Endothelial cell (in vitro differentiated cells): ENCODE data around the gene ICAM4. TPM values are rescaled to one million over a fixed set of nuclear protein-coding genes. Genes with fewer than 3 reads are reported as not detected.

Experiments
- DNase-seq: peaks from one replicate; pipeline ENCODE4 v3.0.0; 2021; ENCODE audit warnings: low spot score
- H3K27ac Mint-ChIP-seq: one replicate; pipeline ENCODE4 v1.8.0; 2021; ENCODE audit warnings: mixed read lengths, inconsistent platforms; ENCODE audit not compliant: unreplicated experiment
- H3K27me3 Mint-ChIP-seq: one replicate; pipeline ENCODE4 v1.8.0; 2021; ENCODE audit warnings: mild to moderate bottlenecking, moderate library complexity, mixed read lengths, inconsistent platforms; ENCODE audit not compliant: unreplicated experiment
- H3K36me3 Mint-ChIP-seq: one replicate; pipeline ENCODE4 v1.8.0; 2021; ENCODE audit warnings: mild to moderate bottlenecking, low read depth, mixed read lengths, inconsistent platforms; ENCODE audit not compliant: unreplicated experiment
- H3K4me1 Mint-ChIP-seq: one replicate; pipeline ENCODE4 v1.8.0; 2021; ENCODE audit warnings: mild to moderate bottlenecking, mixed read lengths, inconsistent platforms; ENCODE audit not compliant: unreplicated experiment
- H3K4me3 Mint-ChIP-seq: one replicate; pipeline ENCODE4 v1.8.0; 2021; ENCODE audit warnings: mild to moderate bottlenecking, mixed read lengths, inconsistent platforms; ENCODE audit not compliant: unreplicated experiment
- H3K9me3 Mint-ChIP-seq: one replicate; pipeline ENCODE4 v1.8.0; 2021; ENCODE audit warnings: mixed read lengths, inconsistent platforms; ENCODE audit not compliant: unreplicated experiment
- CTCF ChIP-seq: fragments of 200-600 bp; sonication (generic); IDR thresholded peaks from one replicate; pipeline ENCODE4 v1.5.0; 2021; ENCODE audit warnings: antibody characterized with exemption; ENCODE audit not compliant: unreplicated experiment
- total RNA-seq: library from RNA; stranded (reverse); fragmentation: NEBNext Ultra II Directional; extraction: Animal tissue kit (Norgen Biotek cat#: 25700); gene quantifications from one replicate; pipeline ENCODE4 v1.2.1, GENCODE V29; 2021; ENCODE audit not compliant: unreplicated experiment

Gene ICAM4
- total RNA-seq, 1 donor from 2014 or later, result 0.36 TPM

- Mint-ChIP-seq H3K27me3 (peaks cover 10% of the 10 kb centered on the region), H3K27ac (no peak overlapping the region), H3K4me1 (no peaks in the 10 kb centered on the region)
Observed at GRCh38 chr19:10325732-10326131, 39.0 kb downstream of the ICAM4 start.

GRCh38 chr19:10327793-10328192, 41.0 kb downstream of the ICAM4 start:
- DNase-seq, result no peak
- Mint-ChIP-seq H3K27me3 (peaks cover 11% of the 10 kb centered on the region), H3K27ac (no peak overlapping the region), H3K9me3 (no peaks in the 10 kb centered on the region), H3K4me1 (peaks cover 7% of the 10 kb centered on the region), H3K36me3 (peaks cover 19% of the 10 kb centered on the region), H3K4me3 (no peak overlapping the region)
- no peak for TF ChIP-seq CTCF

More at GRCh38 chr19:10325732-10326131, 39.0 kb downstream of the ICAM4 start:
- no peak for TF ChIP-seq CTCF
- no peak overlapping the region for H3K4me3 Mint-ChIP-seq
- peaks cover 20% of the 10 kb centered on the region for H3K36me3 Mint-ChIP-seq
- DNase-seq, result no peak
- no peaks in the 10 kb centered on the region for H3K9me3 Mint-ChIP-seq

GRCh38 chr19:10328558-10329429, 42.0 kb downstream of the ICAM4 start:
- Mint-ChIP-seq H3K27ac (no peak overlapping the region), H3K4me1 (peaks cover 9% of the 10 kb centered on the region), H3K9me3 (no peaks in the 10 kb centered on the region), H3K36me3 (peaks cover 17% of the 10 kb centered on the region), H3K4me3 (no peak overlapping the region), H3K27me3 (peaks cover 13% of the 10 kb centered on the region)
- TF ChIP-seq CTCF, result no peak
- no peak for DNase-seq

GRCh38 chr19:10329555-10329954, 42.8 kb downstream of the ICAM4 start:
- H3K27me3 Mint-ChIP-seq, result peaks cover 13% of the 10 kb centered on the region
- H3K36me3 Mint-ChIP-seq, result peaks cover 21% of the 10 kb centered on the region
- no peak for DNase-seq
- no peaks in the 10 kb centered on the region for H3K9me3 Mint-ChIP-seq
- peaks cover 9% of the 10 kb centered on the region for H3K4me1 Mint-ChIP-seq
- H3K27ac Mint-ChIP-seq, result no peak overlapping the region
- no peak overlapping the region for H3K4me3 Mint-ChIP-seq
- no peak for TF ChIP-seq CTCF
